ENCODE results near the gene SRSF4.

- TF ChIP-seq, protein P1, sequence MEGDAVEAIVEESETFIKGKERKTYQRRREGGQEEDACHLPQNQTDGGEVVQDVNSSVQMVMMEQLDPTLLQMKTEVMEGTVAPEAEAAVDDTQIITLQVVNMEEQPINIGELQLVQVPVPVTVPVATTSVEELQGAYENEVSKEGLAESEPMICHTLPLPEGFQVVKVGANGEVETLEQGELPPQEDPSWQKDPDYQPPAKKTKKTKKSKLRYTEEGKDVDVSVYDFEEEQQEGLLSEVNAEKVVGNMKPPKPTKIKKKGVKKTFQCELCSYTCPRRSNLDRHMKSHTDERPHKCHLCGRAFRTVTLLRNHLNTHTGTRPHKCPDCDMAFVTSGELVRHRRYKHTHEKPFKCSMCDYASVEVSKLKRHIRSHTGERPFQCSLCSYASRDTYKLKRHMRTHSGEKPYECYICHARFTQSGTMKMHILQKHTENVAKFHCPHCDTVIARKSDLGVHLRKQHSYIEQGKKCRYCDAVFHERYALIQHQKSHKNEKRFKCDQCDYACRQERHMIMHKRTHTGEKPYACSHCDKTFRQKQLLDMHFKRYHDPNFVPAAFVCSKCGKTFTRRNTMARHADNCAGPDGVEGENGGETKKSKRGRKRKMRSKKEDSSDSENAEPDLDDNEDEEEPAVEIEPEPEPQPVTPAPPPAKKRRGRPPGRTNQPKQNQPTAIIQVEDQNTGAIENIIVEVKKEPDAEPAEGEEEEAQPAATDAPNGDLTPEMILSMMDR (IDR thresholded peaks at IDR 0.05; ENCODE audit: low read length) = no peak
- no peak for TF ChIP-seq EZH2 (optimal IDR thresholded peaks at IDR 0.05; ENCODE audit: low read depth, low read length)
These were observed 45.2 kb downstream of the SRSF4 start for GRCh38 chr1:29136391-29136915.

Measured in MM.1S (cell line).